Subcutaneous adipose tissue (tissue), 4 donors: ENCODE results near the gene GHRH. TPM values are rescaled to one million over a fixed set of nuclear protein-coding genes. Genes with fewer than 3 reads are reported as not detected.

Source experiments
- CTCF ChIP-seq: fragments of 450-650 bp; IDR thresholded peaks from one replicate; pipeline ENCODE4 v1.5.1; 2016; ENCODE audit warnings: low read depth, mild to moderate bottlenecking, control low read depth, antibody characterized with exemption, moderate library complexity
- total RNA-seq, 4 donors: library from RNA; depleted of rRNA; stranded (reverse); fragments of >200 nt; gene quantifications; one replicate each; pipeline ENCODE4 v1.1.0, GENCODE V29; 2016

The GHRH gene
- total RNA-seq, 4 donors from 2014 or later = not detected

- TF ChIP-seq CTCF = no peak
These were observed 57.6 kb downstream of the GHRH start for GRCh38 chr20:37204056-37204455.

- no peak for TF ChIP-seq CTCF
These were observed 59.2 kb downstream of the GHRH start for GRCh38 chr20:37202267-37202943.

- no peak for TF ChIP-seq CTCF
These were observed 59.8 kb downstream of the GHRH start for GRCh38 chr20:37201827-37202162.

Other genes starting within 250 kb of the GHRH start
- 1 to 10 TPM; 4.6 to 9.7 (median 6.5) TPM for gene RBL1, start 165.8 kb downstream of the GHRH start, total RNA-seq
- gene RPN2, start 82.5 kb downstream of the GHRH start, total RNA-seq = 100 to 1,000 TPM in 2 of 4 donors, 10 to 100 TPM in 2; 65.6 to 130 (median 109) TPM
- gene MROH8, start 82.3 kb downstream of the GHRH start, total RNA-seq = 1 to 10 TPM; 3.6 to 7.2 (median 4.1) TPM
- gene MANBAL, start 27.8 kb upstream of the GHRH start, total RNA-seq = 10 to 100 TPM; 22.2 to 53.8 (median 24.4) TPM
- 10 to 100 TPM; 10.3 to 21.4 (median 12.9) TPM for gene SRC, start 84.3 kb upstream of the GHRH start, total RNA-seq